IMR-90 (cell line): ENCODE data around the gene LIX1. TPM values are rescaled to one million over a fixed set of nuclear protein-coding genes. Genes with fewer than 3 reads are reported as not detected.

Experiments
- ATAC-seq: fragments of 200-7000 bp; cut with Tn5 transposase; 2 replicates; pipeline ENCODE4 v1.9.1; 2020; ENCODE audit warnings: low read depth, mild to moderate bottlenecking, moderate library complexity
- BruUV-seq: library from RNA; stranded (reverse); fragments of 400-500 nt; replicated peaks from 2 replicates; lab custom pipeline; 2021; lab: Mats Ljungman, UMichigan
- CTCF ChIA-PET: fragments of 300-600 bp; formaldehyde crosslinking; extraction: SDS; loops from one replicate; lab custom pipeline; 2021; ENCODE audit warnings: antibody characterized with exemption; lab: Yijun Ruan, JAX
- POLR2A ChIA-PET: fragments of 300-600 bp; sonication (Branson Sonifier 250); formaldehyde crosslinking; loops from one replicate; lab custom pipeline; 2022; ENCODE audit warnings: antibody characterized with exemption; ENCODE audit not compliant: unreplicated experiment; lab: Charles Lee
- DNase-seq: peaks from one replicate; pipeline ENCODE4 v3.0.0; 2013
- H2AFZ ChIP-seq: replicated peaks from 2 replicates; pipeline ENCODE3; 2013; ENCODE audit warnings: low read length, mild to moderate bottlenecking; ENCODE audit not compliant: poor library complexity
- H2AK5ac ChIP-seq: 2 replicates; pipeline ENCODE4 v1.6.1; 2013; ENCODE audit warnings: low read depth, low read length, inconsistent platforms
- H2AK9ac ChIP-seq: replicated peaks from 2 replicates; pipeline ENCODE3; 2013; ENCODE audit warnings: mild to moderate bottlenecking, low read depth, low read length, moderate library complexity; ENCODE audit not compliant: poor library complexity
- H2BK120ac ChIP-seq: 2 replicates; pipeline ENCODE4 v1.6.1; 2013; ENCODE audit warnings: low read depth, low read length, inconsistent platforms
- H2BK15ac ChIP-seq: 3 replicates; pipeline ENCODE4 v1.6.1; 2013; ENCODE audit warnings: low read depth, low read length, inconsistent platforms
- H2BK20ac ChIP-seq: 2 replicates; pipeline ENCODE4 v1.6.1; 2013; ENCODE audit warnings: low read depth, mild to moderate bottlenecking, inconsistent platforms, low read length, moderate library complexity
- H2BK5ac ChIP-seq: 2 replicates; pipeline ENCODE4 v1.6.1; 2013; ENCODE audit warnings: mild to moderate bottlenecking, low read depth, low read length, inconsistent platforms; ENCODE audit not compliant: poor library complexity, severe bottlenecking
- H3K14ac ChIP-seq: replicated peaks from 2 replicates; pipeline ENCODE4 v1.6.1; 2013; ENCODE audit warnings: low read depth, low read length, inconsistent platforms
- H3K18ac ChIP-seq: 2 replicates; pipeline ENCODE4 v1.6.1; 2013; ENCODE audit warnings: low read depth, low read length, control low read depth
- H3K23ac ChIP-seq: 2 replicates; pipeline ENCODE4 v1.6.1; 2013; ENCODE audit warnings: low read depth, low read length, inconsistent platforms
- H3K27ac ChIP-seq: 2 replicates; pipeline ENCODE4 v1.5.1; 2013; ENCODE audit warnings: mild to moderate bottlenecking, control low read depth, low read length; ENCODE audit not compliant: insufficient read depth
- H3K27me3 ChIP-seq: 2 replicates; pipeline ENCODE4 v1.6.1; 2013; ENCODE audit warnings: low read length; ENCODE audit not compliant: control insufficient read depth, insufficient read depth
- H3K36me3 ChIP-seq: 2 replicates; pipeline ENCODE4 v1.6.1; 2013; ENCODE audit warnings: low read length, mixed read lengths; ENCODE audit not compliant: control insufficient read depth, insufficient read depth
- H3K4ac ChIP-seq: 2 replicates; pipeline ENCODE4 v1.6.1; 2013; ENCODE audit warnings: low read depth, low read length, inconsistent platforms
- H3K4me1 ChIP-seq: 2 replicates; pipeline ENCODE4 v1.6.1; 2013; ENCODE audit warnings: low read length, mixed read lengths; ENCODE audit not compliant: control insufficient read depth, insufficient read depth
- H3K4me2 ChIP-seq: 2 replicates; pipeline ENCODE4 v1.6.1; 2013; ENCODE audit warnings: low read depth, mild to moderate bottlenecking, control low read depth, low read length, moderate library complexity
- H3K4me3 ChIP-seq: 2 replicates; pipeline ENCODE4 v1.5.1; 2013; ENCODE audit warnings: low read depth, mild to moderate bottlenecking, control low read depth, low read length, moderate library complexity; ENCODE audit not compliant: insufficient read depth
- H3K56ac ChIP-seq: 2 replicates; pipeline ENCODE4 v1.6.1; 2013; ENCODE audit warnings: low read length, inconsistent platforms; ENCODE audit not compliant: insufficient read depth; ENCODE audit errors: extremely low read depth
- H3K79me1 ChIP-seq, 2 experiments: 2 replicates each; pipeline ENCODE4 v1.6.1; 2013; ENCODE audit warnings: low read length in 2 of 2, inconsistent platforms in 1 of 2, low read depth in 1 of 2
- H3K9ac ChIP-seq: 2 replicates; pipeline ENCODE4 v1.6.1; 2013; ENCODE audit warnings: low read depth, low read length, control low read depth
- H3K9me1 ChIP-seq: 2 replicates; pipeline ENCODE4 v1.6.1; 2013; ENCODE audit warnings: low read length, inconsistent platforms; ENCODE audit not compliant: insufficient read depth
- H3K9me3 ChIP-seq: 2 replicates; pipeline ENCODE4 v1.6.1; 2013; ENCODE audit warnings: low read length; ENCODE audit not compliant: control insufficient read depth, insufficient read depth
- H4K20me1 ChIP-seq: 2 replicates; pipeline ENCODE4 v1.6.1; 2013; ENCODE audit warnings: low read length, inconsistent platforms; ENCODE audit not compliant: insufficient read depth
- H4K5ac ChIP-seq: 2 replicates; pipeline ENCODE4 v1.6.1; 2013; ENCODE audit warnings: mild to moderate bottlenecking, low read depth, low read length, control low read depth
- H4K8ac ChIP-seq, 2 experiments: 2 replicates each; pipeline ENCODE4 v1.6.1; 2013; ENCODE audit warnings: low read depth in 2 of 2, low read length in 2 of 2, control low read depth in 1 of 2, inconsistent platforms in 1 of 2
- H4K91ac ChIP-seq: 2 replicates; pipeline ENCODE4 v1.6.1; 2013; ENCODE audit warnings: low read depth, low read length, inconsistent platforms; ENCODE audit not compliant: insufficient read depth
- BHLHE40 ChIP-seq: fragments of 150-350 bp; IDR thresholded peaks from 2 replicates; pipeline ENCODE4 v1.6.1; 2016; ENCODE audit warnings: mild to moderate bottlenecking, low read depth, low read length
- MAZ ChIP-seq: IDR thresholded peaks from 2 replicates; pipeline ENCODE4 v1.6.1; 2012; ENCODE audit warnings: low read depth, mild to moderate bottlenecking, low read length, improper control_type of control experiment, moderate library complexity, borderline replicate concordance
- RCOR1 ChIP-seq: IDR thresholded peaks from 2 replicates; pipeline ENCODE4 v1.6.1; 2012; ENCODE audit warnings: mild to moderate bottlenecking, low read length, improper control_type of control experiment; ENCODE audit not compliant: insufficient replicate concordance
- WGBS, 2 experiments: methylation state at CpG; one replicate each; pipeline versions ENCODE4 v1.1.5 to v1.1.7; 2013; ENCODE audit warnings: missing lambda C conversion rate in 2 of 2; ENCODE audit not compliant: insufficient read length in 1 of 2; ENCODE audit errors: extremely low coverage in 2 of 2; 5-methylcytosine and 5-hydroxymethylcytosine counted together
- dilution Hi-C: fragments of 300-500 bp; cut with HindIII; formaldehyde crosslinking; loops from one replicate; pipeline ENCODE4 v1.14.3; 2018; ENCODE audit warnings: low sequenced_read_pairs; ENCODE audit not compliant: unreplicated experiment
- in situ Hi-C: fragments of 300-500 bp; cut with MboI; formaldehyde crosslinking; loops from 3 replicates; pipeline ENCODE4 v1.14.3; 2019; ENCODE audit warnings: low sequenced_read_pairs, inconsistent platforms, mixed read lengths
- intact Hi-C: fragments of 100-400 bp; cut with micrococcal nuclease; formaldehyde crosslinking; loops from 2 replicates; pipeline ENCODE4 v1.10.0; 2022
- polyA plus RNA-seq, 3 experiments: library from polyadenylated mRNA; depleted of rRNA; stranded (reverse); fragments of >200 nt; gene quantifications; 2 replicates each; pipeline ENCODE4 v1.2.3, GENCODE V29; 2012; ENCODE audit warnings: low replicate concordance in 1 of 3
- total RNA-seq: library from RNA; depleted of rRNA; stranded (reverse); fragments of >200 nt; gene quantifications from 2 replicates; pipeline ENCODE4 v1.2.3, GENCODE V29; 2012

Gene LIX1
- total and polyA plus RNA-seq, 2 of the 4 experiments (the other 2 are of a cell fraction) = not detected

DNA sequence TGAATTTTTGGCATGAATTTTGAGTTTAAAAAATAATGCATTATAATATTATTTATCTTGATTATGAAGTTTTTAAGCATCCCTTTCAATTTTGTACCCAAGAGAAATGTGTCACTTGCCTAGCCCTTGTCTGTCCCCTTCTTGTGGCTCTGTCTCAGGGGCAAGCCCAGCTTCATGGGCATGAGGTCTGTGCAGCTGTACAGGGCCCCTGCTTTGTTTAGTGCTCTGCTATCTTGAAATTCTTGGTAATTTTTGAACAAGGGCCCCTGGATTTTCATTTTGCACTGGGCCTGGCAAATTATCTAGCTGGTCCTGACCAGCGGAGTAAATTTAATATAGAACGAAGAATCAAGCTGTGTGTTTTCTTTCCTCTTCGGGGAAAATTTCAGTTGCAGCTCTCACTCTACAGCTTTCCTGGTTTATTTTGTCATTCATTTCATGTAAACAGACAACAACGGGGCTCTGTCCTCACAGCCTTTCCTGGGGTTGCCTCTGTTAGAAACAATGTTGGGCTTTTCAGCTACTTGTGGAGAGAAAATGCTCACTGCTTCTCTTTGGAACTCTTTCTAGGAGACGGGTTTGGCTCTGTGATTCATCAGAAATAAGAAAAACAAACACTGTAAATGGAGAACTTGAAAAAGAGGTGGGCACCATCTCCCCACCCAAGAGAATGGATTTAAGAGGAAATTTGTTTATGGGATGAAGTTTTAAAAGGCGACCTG lies 41.1 kb downstream of the LIX1 start:
- no peak overlapping the region for H2BK120ac ChIP-seq
- no peak overlapping the region for H3K4me3 ChIP-seq
- H3K4me1 ChIP-seq = peaks cover 4% of the 10 kb centered on the region; the same call in 1 of the 2 replicates
- POLR2A ChIA-PET = no interaction called here
- no peak overlapping the region for H3K27ac ChIP-seq
- no peak overlapping the region for H4K91ac ChIP-seq
- H2BK20ac ChIP-seq = no peak overlapping the region
- no peak overlapping the region for H3K9ac ChIP-seq
- no peaks in the 10 kb centered on the region for H3K79me1 ChIP-seq
- in situ Hi-C loops (no loop called here), intact Hi-C loops (no loop called here), dilution Hi-C loops (no loop called here)
- H3K9me1 ChIP-seq = peaks cover 3% of the 10 kb centered on the region; the same call in 1 of the 2 replicates
- DNase-seq = peak; percentile 20
- H3K27me3 ChIP-seq = peaks cover 22% of the 10 kb centered on the region
- no peak overlapping the region for H2AK9ac ChIP-seq
- no peak overlapping the region for H4K5ac ChIP-seq
- no peaks in the 10 kb centered on the region for H3K36me3 ChIP-seq
- no peak overlapping the region for H3K23ac ChIP-seq
- no peak overlapping the region for H2BK5ac ChIP-seq
- H2AFZ ChIP-seq = no peak overlapping the region
- H3K4ac ChIP-seq = no peak overlapping the region
- no peak overlapping the region for H3K18ac ChIP-seq
- H3K4me2 ChIP-seq = no peak overlapping the region; the same call in 1 of the 2 replicates
- TF ChIP-seq MAZ (no peak), RCOR1 (no peak), BHLHE40 (no peak)
- no peak overlapping the region for H2BK15ac ChIP-seq
- CTCF ChIA-PET = interaction anchor here (0.6 kb wide), 1 partner anchor 19 kb away, joined by 3 read pairs; no protein-coding TSS in a partner anchor
- ATAC-seq = peak; percentile 67
- peak overlapping the region; percentile 31; the same call in 1 of the 2 replicates for H3K14ac ChIP-seq
- H4K20me1 ChIP-seq = no peaks in the 10 kb centered on the region
- BruUV-seq = no TSS peak
- no peak overlapping the region for H2AK5ac ChIP-seq
- no peak overlapping the region for H3K56ac ChIP-seq
- WGBS, 2 experiments = 58% methylated on average over 2 of the region's 6 CpGs; no CpG with 5 or more reads in 1 of the 2 experiments
- H4K8ac ChIP-seq = no peak overlapping the region
- H3K9me3 ChIP-seq = no peaks in the 10 kb centered on the region
